IPS DF 19.7 (cell line): Measurements from ENCODE around the gene LMBRD1.
"Not testable (repeated sequence)": the region's sequence is repeated elsewhere in the genome, so short reads cannot be mapped to it uniquely, and the experiment has no call there.

Source experiments
- DNase-seq: peaks from one replicate; pipeline ENCODE4 v3.0.0-alpha.2; 2013; ENCODE audit warnings: low read depth, low spot score

Gene LMBRD1

DNA sequence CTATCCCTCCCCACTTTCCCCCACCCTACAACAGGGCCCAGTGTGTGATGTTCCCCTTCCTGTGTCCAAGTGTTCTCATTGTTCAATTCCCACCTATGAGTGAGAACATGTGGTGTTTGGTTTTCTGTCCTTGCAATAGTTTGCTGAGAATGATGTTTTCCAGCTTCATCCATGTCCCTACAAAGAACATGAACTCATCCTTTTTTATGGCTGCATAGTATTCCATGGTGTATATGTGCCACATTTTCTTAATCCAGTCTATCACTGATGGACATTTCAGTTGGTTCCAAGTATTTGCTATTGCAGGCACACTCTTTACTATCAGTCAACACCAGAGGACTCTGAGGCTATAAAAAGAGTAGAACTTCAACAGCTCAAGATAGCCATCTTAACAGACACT is 2.0 kb upstream of the LMBRD1 start:
- not testable (repeated sequence) for DNase-seq

DNA sequence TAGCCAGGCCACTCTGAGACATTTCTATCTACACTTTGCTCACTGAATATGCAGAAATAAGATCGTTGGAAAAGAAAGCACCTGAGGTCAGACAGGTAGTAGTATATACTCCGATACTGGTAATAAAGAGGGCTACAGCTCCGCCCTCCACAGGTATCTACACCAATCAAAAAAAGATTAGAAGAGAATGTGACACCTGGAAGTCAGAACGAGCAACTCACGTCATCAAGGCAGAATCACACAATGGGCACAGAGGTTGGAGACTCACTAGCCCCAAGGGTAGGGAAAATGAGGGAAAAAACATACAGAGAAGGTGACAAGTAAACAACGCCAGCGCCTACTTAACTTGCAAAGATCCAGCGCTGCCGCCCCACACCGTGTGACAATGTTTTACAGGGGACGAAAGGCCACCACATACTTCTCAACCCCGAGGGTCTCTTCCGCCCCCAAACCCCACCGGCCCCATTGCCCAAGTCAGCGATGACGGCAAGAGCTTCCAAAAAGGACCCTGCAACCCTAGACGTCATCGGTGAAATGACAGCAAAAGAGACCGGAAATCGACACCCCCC is 653 bp downstream of the LMBRD1 start:
- DNase-seq: no peak

DNA sequence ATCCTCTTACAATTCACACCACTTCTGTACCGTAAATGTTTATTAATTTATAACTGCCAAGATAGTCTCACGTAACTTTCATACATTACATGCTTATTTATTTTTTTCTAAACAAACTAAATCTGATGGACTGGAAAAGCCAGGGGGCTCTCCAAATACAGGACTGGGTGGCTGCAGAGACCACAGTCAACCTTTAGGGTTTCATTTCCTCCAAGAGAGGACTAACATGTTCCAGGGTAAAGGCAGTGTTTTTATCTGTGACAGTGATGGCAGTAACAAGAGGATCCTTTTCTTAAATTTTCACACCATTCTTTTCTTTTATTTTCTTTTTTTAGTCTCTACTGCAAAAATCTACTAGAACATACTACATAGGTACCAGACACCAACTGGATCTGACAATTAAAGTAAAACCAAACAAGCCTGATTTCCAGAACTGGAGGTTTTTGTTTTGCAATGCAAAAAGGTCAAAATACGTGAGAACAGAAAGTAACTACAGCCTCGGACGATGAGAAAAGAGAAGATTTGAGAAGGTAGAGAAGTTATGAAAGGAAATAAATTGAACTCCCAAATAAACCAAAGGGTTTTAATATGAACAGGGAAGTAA is 1.2 kb downstream of the LMBRD1 start:
- no peak for DNase-seq

- DNase-seq: no peak
Measured at GRCh38 chr6:69792292-69792691, 4.5 kb downstream of the LMBRD1 start.

GRCh38 chr6:69791065-69791471 is 5.7 kb downstream of the LMBRD1 start:
- no peak for DNase-seq

GRCh38 chr6:69790629-69791028 is 6.2 kb downstream of the LMBRD1 start:
- DNase-seq: no peak

- no peak for DNase-seq
Measured at GRCh38 chr6:69789578-69789977, 7.2 kb downstream of the LMBRD1 start.

DNA sequence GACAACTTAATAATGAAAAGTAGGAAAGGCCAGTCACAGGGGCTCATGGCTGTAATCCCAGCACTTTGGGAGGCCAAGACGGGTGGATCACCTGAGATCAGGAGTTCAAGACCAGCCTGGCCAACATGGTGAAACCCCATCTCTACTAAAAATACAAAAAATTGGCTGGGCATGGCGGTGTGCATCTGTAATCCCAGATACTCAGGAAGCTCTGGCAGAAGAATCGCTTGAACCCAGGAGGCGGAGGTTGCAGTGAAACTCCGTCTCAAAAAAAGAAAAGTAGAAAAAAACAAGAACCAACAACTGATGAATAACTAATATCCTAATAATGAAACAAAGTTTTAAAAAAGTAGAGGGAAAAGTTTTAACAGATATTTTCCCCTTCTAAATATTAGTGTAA is 9.4 kb downstream of the LMBRD1 start:
- not testable (repeated sequence) for DNase-seq

GRCh38 chr6:69785697-69786096 is 11.1 kb downstream of the LMBRD1 start:
- no peak for DNase-seq

- DNase-seq: no peak
Measured at GRCh38 chr6:69784595-69785377, 12.0 kb downstream of the LMBRD1 start.

DNA sequence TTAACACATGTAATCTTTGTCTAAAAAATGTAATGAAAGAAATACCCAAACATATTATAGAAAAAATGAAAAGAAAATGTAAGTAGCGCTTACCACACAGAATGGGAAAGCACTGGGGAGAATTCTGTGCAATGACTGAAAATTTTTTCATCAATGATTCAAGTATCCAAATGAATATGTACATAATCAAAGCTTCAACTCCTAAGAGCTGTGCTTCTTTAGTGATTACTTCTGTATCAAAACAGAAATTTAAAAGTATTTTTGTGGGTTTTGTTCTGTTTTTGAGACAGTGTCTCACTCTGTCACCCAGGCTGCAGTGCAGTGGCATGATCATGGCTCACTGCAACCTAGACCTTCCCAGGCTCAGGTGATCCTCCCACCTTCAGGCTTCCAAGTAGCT is 13.7 kb downstream of the LMBRD1 start:
- no peak for DNase-seq

DNA sequence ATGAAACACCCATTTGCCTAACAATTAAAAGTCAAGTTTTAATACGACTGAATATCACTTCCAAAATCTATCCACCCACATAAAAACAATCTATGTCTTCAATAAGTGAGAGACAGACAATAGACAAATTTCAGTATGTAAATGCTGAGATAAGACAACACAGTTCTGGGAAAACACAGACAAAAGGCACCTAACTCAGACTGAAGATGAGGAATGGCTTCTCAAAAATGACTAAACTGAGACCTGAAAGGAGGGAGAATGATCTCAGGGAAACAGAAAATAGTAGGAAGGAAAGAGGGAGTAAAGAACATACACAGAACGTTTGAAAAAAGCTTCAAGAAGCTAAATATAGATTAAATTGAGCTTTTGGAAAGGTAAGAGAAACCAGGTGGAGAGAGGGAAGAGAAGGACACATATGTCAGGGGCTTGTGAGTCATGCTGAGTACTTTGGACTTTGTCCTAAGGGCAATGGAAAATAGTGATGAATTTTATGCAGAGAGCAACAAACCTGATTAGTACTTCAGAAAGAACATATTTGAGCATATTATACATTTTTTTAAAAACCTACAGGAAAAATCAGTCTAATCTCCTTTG is 16.1 kb downstream of the LMBRD1 start:
- DNase-seq: no peak

GRCh38 chr6:69775941-69776340 is 20.9 kb downstream of the LMBRD1 start:
- DNase-seq: no peak

- DNase-seq: no peak
Measured at GRCh38 chr6:69775585-69775849, 21.3 kb downstream of the LMBRD1 start.

GRCh38 chr6:69774740-69775584 is 21.8 kb downstream of the LMBRD1 start:
- DNase-seq: no peak

DNA sequence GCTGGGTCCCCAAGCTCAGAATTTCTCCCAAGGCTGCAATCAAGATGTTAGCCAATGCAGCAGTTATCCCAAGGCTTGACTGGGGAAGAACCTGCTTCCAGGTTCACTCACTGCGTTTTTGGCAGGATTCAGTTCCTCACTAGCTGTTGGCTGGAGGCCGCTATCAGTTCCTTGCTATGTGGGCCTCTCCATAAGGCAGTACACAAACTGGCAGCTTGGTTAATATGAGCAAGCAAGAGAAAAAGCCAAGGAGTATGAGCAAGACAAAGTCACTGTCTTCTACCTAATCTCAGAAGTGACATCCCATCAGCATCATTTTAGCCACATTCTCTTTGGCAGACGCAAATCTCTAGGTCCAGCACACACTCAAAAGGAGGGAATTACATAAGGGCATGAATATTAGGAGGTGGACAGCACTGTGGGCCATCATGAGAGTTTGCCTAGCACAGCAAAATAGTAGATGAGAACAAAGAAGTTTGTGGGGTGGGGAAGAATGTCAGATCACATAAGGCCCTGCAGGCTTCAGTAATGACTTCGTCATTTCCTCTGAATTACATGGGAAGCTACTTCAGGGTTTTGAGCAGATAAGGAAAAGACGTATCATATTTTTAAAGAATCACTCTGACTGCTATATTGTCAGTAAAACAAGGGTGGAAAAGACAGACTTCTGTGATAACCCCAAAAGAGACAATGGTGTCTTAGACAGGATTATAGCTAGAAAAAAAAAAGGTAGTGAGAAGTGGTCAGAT is 25.5 kb downstream of the LMBRD1 start:
- no peak for DNase-seq

GRCh38 chr6:69768664-69769063 is 28.1 kb downstream of the LMBRD1 start:
- no peak for DNase-seq

DNA sequence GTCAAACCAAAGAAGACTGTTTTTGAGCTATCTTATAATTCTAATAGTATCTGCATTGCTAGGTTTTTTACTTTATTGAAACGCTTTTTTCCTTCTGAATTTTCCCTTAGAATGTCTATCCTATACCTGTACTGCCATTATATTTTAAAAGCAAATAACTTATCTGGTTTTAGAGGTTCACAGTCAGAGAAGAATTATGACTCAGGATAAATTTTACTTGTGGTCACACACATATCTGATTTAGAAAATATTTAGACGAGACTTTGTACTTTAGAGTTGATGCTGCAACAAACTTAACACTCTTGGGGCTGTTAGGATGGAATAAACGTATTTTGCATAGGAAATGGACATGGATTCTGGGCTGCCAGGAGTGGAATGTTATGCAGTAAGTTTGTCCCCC is 33.0 kb downstream of the LMBRD1 start:
- no peak for DNase-seq

DNA sequence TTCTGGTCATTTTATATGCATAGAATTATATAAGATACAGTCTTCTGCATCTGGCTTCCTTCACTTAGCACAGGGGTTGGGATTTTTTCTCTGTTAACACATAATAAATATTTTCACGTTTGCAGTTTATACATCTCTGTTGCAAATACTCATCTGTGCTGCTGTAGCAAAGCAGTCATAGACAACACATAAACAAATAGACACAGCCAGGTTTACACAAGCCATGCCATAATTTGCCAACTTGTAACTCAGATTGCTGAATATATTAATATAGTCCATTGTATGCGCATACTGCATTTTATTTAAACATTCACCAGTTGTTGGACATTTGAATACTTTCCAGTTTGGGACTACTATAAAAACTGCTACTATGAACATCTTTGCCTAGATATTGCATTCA is 35.0 kb downstream of the LMBRD1 start:
- DNase-seq: no peak

- DNase-seq: no peak
Measured at GRCh38 chr6:69758214-69758613, 38.6 kb downstream of the LMBRD1 start.

DNA sequence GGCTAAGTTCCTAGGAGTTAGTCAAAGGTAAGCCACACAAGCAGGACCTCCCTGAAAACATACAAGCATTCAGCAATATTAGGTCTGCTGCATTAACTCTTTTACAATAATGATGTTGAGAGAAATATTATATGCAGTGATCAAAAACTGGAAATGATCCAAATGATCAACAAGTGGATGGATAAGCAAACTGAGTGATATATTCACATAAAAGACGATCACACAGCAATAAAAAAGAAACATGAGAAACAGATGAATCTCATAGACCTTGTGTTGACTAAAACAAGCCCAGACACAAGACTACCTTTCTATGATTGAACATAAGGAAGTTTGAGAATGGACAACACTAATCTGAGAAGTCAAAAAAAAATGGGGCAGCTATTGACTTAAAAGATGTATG is 39.9 kb downstream of the LMBRD1 start:
- no peak for DNase-seq
